MV-4-11 (cell line): Measurements from ENCODE around the gene PDZRN4.
"Not testable (repeated sequence)": the region's sequence is repeated elsewhere in the genome, so short reads cannot be mapped to it uniquely, and the experiment has no call there.

Experiments
- DNase-seq: peaks from one replicate; lab custom pipeline; 2025; lab: John Stamatoyannopoulos, UW

Gene PDZRN4

GRCh38 chr12:41285470-41285869, 97.3 kb downstream of the PDZRN4 start:
- DNase-seq = not testable (repeated sequence)

- DNase-seq = peak; percentile 17
Observed at GRCh38 chr12:41286426-41286825, 98.3 kb downstream of the PDZRN4 start.

- no peak for DNase-seq
Observed at GRCh38 chr12:41287500-41288141, 99.5 kb downstream of the PDZRN4 start.

GRCh38 chr12:41288142-41288811, 100.2 kb downstream of the PDZRN4 start:
- no peak for DNase-seq

GRCh38 chr12:41289501-41289900, 101.4 kb downstream of the PDZRN4 start:
- DNase-seq = no peak

GRCh38 chr12:41293011-41293410, 104.9 kb downstream of the PDZRN4 start:
- no peak for DNase-seq

- DNase-seq = no peak
Observed at GRCh38 chr12:41293461-41293860, 105.3 kb downstream of the PDZRN4 start.

GRCh38 chr12:41302979-41303403, 114.9 kb downstream of the PDZRN4 start:
- no peak for DNase-seq

- DNase-seq = no peak
Observed at GRCh38 chr12:41304526-41304925, 116.4 kb downstream of the PDZRN4 start.

GRCh38 chr12:41310367-41310766, 122.2 kb downstream of the PDZRN4 start:
- no peak for DNase-seq

- DNase-seq = no peak
Observed at GRCh38 chr12:41311883-41312282, 123.8 kb downstream of the PDZRN4 start.

- not testable (repeated sequence) for DNase-seq
Observed at GRCh38 chr12:41312451-41312850, 124.3 kb downstream of the PDZRN4 start.

- no peak for DNase-seq
Observed at GRCh38 chr12:41325336-41325735, 137.2 kb downstream of the PDZRN4 start.

- no peak for DNase-seq
Observed at GRCh38 chr12:41327096-41327895, 139.2 kb downstream of the PDZRN4 start.

- no peak for DNase-seq
Observed at GRCh38 chr12:41333974-41334373, 145.9 kb downstream of the PDZRN4 start.

- DNase-seq = no peak
Observed at GRCh38 chr12:41334390-41334789, 146.3 kb downstream of the PDZRN4 start.

- DNase-seq = no peak
Observed at GRCh38 chr12:41336041-41336549, 148.0 kb downstream of the PDZRN4 start.

- DNase-seq = peak; percentile 94
Observed at GRCh38 chr12:41339784-41340183, 151.7 kb downstream of the PDZRN4 start.

- DNase-seq = no peak
Observed at GRCh38 chr12:41344776-41345470, 156.8 kb downstream of the PDZRN4 start.

- no peak for DNase-seq
Observed at GRCh38 chr12:41348198-41348597, 160.1 kb downstream of the PDZRN4 start.

- DNase-seq = peak; percentile 37
Observed at GRCh38 chr12:41356181-41356580, 168.1 kb downstream of the PDZRN4 start.

GRCh38 chr12:41361738-41362137, 173.6 kb downstream of the PDZRN4 start:
- no peak for DNase-seq
